Colonic mucosa (tissue), 4 donors: Measurements from ENCODE around the gene MYCT1. TPM values are rescaled to one million over a fixed set of nuclear protein-coding genes. Genes with fewer than 3 reads are reported as not detected.
"Not testable (repeated sequence)": the region's sequence is repeated elsewhere in the genome, so short reads cannot be mapped to it uniquely, and the experiment has no call there.

Experiments used
- DNase-seq: peaks from one replicate; pipeline ENCODE4 v3.0.0-alpha.2; 2020
- H3K27ac ChIP-seq: fragments of 200-600 bp; one replicate; pipeline ENCODE4 v1.8.0; 2021
- H3K27me3 ChIP-seq: fragments of 200-600 bp; one replicate; pipeline ENCODE4 v1.8.0; 2021
- H3K36me3 ChIP-seq: fragments of 200-600 bp; one replicate; pipeline ENCODE4 v1.8.0; 2021
- H3K4me1 ChIP-seq: fragments of 200-600 bp; one replicate; pipeline ENCODE4 v1.8.0; 2021; ENCODE audit warnings: mild to moderate bottlenecking
- H3K4me3 ChIP-seq: fragments of 200-600 bp; one replicate; pipeline ENCODE4 v1.8.0; 2021
- H3K9ac ChIP-seq, 2 donors: one replicate each; pipeline ENCODE4 v1.7.0; 2013; ENCODE audit warnings: control low read depth in 2 of 2, low read depth in 2 of 2, low read length in 2 of 2
- H3K9me3 ChIP-seq: fragments of 200-600 bp; one replicate; pipeline ENCODE4 v1.8.0; 2021
- CTCF ChIP-seq: fragments of 200-600 bp; IDR thresholded peaks from one replicate; pipeline ENCODE4 v1.8.0; 2022; ENCODE audit warnings: antibody characterized with exemption, mild to moderate bottlenecking
- intact Hi-C: fragments of 100-400 bp; cut with DNase I; formaldehyde crosslinking; loops from one replicate; pipeline ENCODE4 v1.14.1; 2022
- total RNA-seq, 2 donors: library from RNA; stranded (reverse); fragmentation: NEBNext Ultra II Directional in 1 of 2; extraction: Animal tissue kit (Norgen Biotek cat#: 25700) in 1 of 2; gene quantifications; one replicate each; pipeline ENCODE4 v1.2.1, GENCODE V29; 2021
- donor health status: healthy.
- donor health status: DM: no; HTN: no; CAD: no.
- donor health status: DM: no; HTN: no; CAD: no.

MYCT1 gene
- total RNA-seq, 2 donors from 2014 or later, result 1.9 to 4.8 TPM

- Histone ChIP-seq H3K4me1 (no peaks in the 10 kb centered on the region), H3K27ac (no peak overlapping the region), H3K9ac (no peak overlapping the region), H3K36me3 (no peaks in the 10 kb centered on the region), H3K9me3 (no peaks in the 10 kb centered on the region), H3K4me3 (no peak overlapping the region), H3K27me3 (no peaks in the 10 kb centered on the region)
- intact Hi-C loops, result loop anchor here (10.0 kb wide), 1 partner anchor 118 kb away; no protein-coding TSS in a partner anchor
- no peak for TF ChIP-seq CTCF
- DNase-seq, result no peak
Measured at GRCh38 chr6:152673236-152673635, 24.5 kb upstream of the MYCT1 start.

- no peak for DNase-seq
- intact Hi-C loops, result no loop called here
- H3K27me3 ChIP-seq, result no peaks in the 10 kb centered on the region
- no peaks in the 10 kb centered on the region for H3K4me1 ChIP-seq
- H3K9ac ChIP-seq, result no peak overlapping the region
- H3K27ac ChIP-seq, result no peak overlapping the region
- H3K9me3 ChIP-seq, result no peaks in the 10 kb centered on the region
- TF ChIP-seq CTCF, result no peak
- H3K36me3 ChIP-seq, result no peaks in the 10 kb centered on the region
- no peak overlapping the region for H3K4me3 ChIP-seq
Measured at GRCh38 chr6:152680151-152680550, 17.5 kb upstream of the MYCT1 start.

GRCh38 chr6:152680879-152681517, 16.7 kb upstream of the MYCT1 start:
- H3K4me3 ChIP-seq, result no peak overlapping the region
- H3K27me3 ChIP-seq, result no peaks in the 10 kb centered on the region
- no peak for DNase-seq
- intact Hi-C loops, result no loop called here
- no peak overlapping the region for H3K9ac ChIP-seq
- H3K36me3 ChIP-seq, result no peaks in the 10 kb centered on the region
- H3K27ac ChIP-seq, result no peak overlapping the region
- no peak for TF ChIP-seq CTCF
- H3K9me3 ChIP-seq, result no peaks in the 10 kb centered on the region
- no peaks in the 10 kb centered on the region for H3K4me1 ChIP-seq

- Histone ChIP-seq H3K9ac (no peak overlapping the region), H3K9me3 (no peaks in the 10 kb centered on the region), H3K27me3 (no peaks in the 10 kb centered on the region), H3K4me3 (no peak overlapping the region), H3K27ac (no peak overlapping the region), H3K36me3 (no peaks in the 10 kb centered on the region), H3K4me1 (no peaks in the 10 kb centered on the region)
- intact Hi-C loops, result no loop called here
- TF ChIP-seq CTCF, result no peak
- no peak for DNase-seq
Measured at GRCh38 chr6:152682141-152682540, 15.6 kb upstream of the MYCT1 start.

- H3K36me3 ChIP-seq, H3K9ac ChIP-seq, H3K4me3 ChIP-seq, H3K4me1 ChIP-seq, intact Hi-C loops, H3K27ac ChIP-seq, H3K27me3 ChIP-seq, DNase-seq, H3K9me3 ChIP-seq: not testable (repeated sequence)
Measured at GRCh38 chr6:152682935-152683334, 14.8 kb upstream of the MYCT1 start.

- H3K36me3 ChIP-seq, result no peaks in the 10 kb centered on the region
- H3K27me3 ChIP-seq, result no peaks in the 10 kb centered on the region
- DNase-seq, result no peak
- no peak for TF ChIP-seq CTCF
- no peak overlapping the region for H3K4me3 ChIP-seq
- H3K9ac ChIP-seq, result no peak overlapping the region
- no peak overlapping the region for H3K27ac ChIP-seq
- no peaks in the 10 kb centered on the region for H3K4me1 ChIP-seq
- no peaks in the 10 kb centered on the region for H3K9me3 ChIP-seq
- intact Hi-C loops, result no loop called here
Measured at GRCh38 chr6:152685819-152686218, 11.9 kb upstream of the MYCT1 start.
